ENCODE data around the gene MICOS13. TPM values are rescaled to one million over a fixed set of nuclear protein-coding genes. Genes with fewer than 3 reads are reported as not detected.
A peak's percentile ranks its signal among the peaks of the same experiment; 100 is the strongest.

Gene MICOS13
- total and polyA plus RNA-seq, 12 donors: 122 to 658 (median 139) TPM

DNA sequence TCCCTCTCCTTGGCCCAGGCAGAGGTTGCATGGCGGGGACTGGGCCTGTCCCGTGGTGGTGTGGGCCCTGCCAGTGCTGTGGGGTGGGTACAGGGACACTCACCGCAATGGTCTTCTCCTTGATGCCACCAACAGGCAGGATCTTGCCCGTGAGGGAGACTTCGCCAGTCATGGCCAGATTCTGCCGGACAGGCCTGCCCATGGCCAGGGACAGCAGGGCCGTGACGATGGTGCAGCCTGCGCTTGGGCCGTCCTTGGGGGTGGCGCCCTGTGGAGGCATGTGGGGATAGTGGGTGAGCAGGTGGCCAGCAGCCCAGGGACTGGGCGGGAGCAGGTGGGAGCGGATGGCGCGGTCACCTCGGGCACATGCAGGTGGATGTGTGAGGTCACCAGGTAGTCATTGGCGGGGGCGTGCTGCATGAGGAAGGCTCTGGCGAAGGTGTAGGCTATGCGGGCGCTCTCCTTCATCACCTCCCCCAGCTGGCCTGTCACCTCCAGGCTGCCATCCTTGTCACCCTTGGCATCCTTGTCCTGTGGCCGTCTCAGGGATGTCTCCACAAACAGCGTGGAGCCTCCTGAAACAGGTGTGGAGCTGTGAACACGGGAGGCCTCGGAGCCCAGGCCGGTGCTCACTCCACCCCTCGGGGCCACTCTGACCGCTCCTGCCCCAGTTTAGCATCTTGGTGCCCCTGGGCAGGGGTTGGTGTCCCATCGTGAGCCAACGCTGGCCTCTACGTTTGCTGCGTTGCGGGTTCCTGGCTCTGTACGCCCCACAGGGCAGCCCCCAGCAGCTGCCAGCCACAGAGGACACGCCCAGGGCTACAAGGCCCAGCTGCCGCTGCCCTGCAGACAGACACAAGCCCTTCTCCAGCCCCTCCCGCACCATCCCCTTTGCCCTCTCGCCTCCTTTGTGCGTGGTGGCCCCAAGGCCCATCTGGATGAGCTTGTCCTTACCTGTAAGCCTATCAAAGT is 13.2 kb upstream of the MICOS13 start:
- Histone ChIP-seq H3K4me1 (peaks cover 7 to 33% (median 25%) of the 10 kb centered on the region in 9 donors), H3K27ac (peak overlapping the region in 1 of 10 donors; percentile 11), H3K36me3 (peaks cover 7 to 70% (median 57%) of the 10 kb centered on the region in 9 donors), H3K4me3 (no peak overlapping the region), H3K27me3 (no peaks in the 10 kb centered on the region), H3K9me3 (no peaks in the 10 kb centered on the region)
- 84 to 85% methylated on average over 38 to 39 of the region's 39 CpGs for WGBS, 2 donors
- no peak for ATAC-seq
- TF ChIP-seq, protein P1, sequence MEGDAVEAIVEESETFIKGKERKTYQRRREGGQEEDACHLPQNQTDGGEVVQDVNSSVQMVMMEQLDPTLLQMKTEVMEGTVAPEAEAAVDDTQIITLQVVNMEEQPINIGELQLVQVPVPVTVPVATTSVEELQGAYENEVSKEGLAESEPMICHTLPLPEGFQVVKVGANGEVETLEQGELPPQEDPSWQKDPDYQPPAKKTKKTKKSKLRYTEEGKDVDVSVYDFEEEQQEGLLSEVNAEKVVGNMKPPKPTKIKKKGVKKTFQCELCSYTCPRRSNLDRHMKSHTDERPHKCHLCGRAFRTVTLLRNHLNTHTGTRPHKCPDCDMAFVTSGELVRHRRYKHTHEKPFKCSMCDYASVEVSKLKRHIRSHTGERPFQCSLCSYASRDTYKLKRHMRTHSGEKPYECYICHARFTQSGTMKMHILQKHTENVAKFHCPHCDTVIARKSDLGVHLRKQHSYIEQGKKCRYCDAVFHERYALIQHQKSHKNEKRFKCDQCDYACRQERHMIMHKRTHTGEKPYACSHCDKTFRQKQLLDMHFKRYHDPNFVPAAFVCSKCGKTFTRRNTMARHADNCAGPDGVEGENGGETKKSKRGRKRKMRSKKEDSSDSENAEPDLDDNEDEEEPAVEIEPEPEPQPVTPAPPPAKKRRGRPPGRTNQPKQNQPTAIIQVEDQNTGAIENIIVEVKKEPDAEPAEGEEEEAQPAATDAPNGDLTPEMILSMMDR (IDR thresholded peaks at IDR 0.05): no peak
- DNase-seq: peak in 1 of 2 donors; percentile 21
- intact Hi-C loops (cut with DNase I): no loop called here

DNA sequence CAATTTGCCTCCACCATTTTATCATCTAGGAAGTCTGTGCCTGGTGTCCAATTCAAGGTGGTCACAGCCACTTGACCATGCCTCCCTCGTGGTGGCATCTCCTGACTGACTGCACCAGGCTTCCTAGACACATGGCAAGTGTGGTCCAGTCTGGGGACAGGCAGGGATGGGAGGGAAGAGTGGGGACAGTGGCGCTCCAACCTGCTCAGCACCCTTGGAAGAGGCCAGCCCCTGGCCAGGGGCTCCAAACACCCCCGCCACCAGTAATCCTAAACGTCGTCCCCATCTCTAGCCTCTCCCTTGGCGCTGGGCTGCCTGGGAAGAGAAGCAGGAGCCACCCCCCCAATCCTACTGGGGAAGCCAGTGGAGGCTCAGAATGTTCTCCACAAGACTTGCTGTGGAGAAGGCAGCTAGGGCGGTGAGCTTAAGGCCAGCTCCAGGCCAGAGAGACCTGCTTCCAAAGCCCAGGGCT is 12.4 kb upstream of the MICOS13 start:
- TF ChIP-seq, protein P1 (IDR thresholded peaks at IDR 0.05): no peak
- DNase-seq (no peak), ATAC-seq (no peak)
- Histone ChIP-seq H3K27me3 (no peaks in the 10 kb centered on the region), H3K36me3 (peaks cover 7 to 63% (median 53%) of the 10 kb centered on the region in 9 donors), H3K9me3 (no peaks in the 10 kb centered on the region), H3K4me1 (peaks cover 7 to 33% (median 25%) of the 10 kb centered on the region in 9 donors), H3K27ac (peak overlapping the region in 2 of 10 donors; percentile 11 to 15), H3K4me3 (no peak overlapping the region)
- intact Hi-C loops (cut with DNase I): no loop called here
- WGBS, 2 donors: 73 to 74% methylated on average over 7 of the region's 7 CpGs

DNA sequence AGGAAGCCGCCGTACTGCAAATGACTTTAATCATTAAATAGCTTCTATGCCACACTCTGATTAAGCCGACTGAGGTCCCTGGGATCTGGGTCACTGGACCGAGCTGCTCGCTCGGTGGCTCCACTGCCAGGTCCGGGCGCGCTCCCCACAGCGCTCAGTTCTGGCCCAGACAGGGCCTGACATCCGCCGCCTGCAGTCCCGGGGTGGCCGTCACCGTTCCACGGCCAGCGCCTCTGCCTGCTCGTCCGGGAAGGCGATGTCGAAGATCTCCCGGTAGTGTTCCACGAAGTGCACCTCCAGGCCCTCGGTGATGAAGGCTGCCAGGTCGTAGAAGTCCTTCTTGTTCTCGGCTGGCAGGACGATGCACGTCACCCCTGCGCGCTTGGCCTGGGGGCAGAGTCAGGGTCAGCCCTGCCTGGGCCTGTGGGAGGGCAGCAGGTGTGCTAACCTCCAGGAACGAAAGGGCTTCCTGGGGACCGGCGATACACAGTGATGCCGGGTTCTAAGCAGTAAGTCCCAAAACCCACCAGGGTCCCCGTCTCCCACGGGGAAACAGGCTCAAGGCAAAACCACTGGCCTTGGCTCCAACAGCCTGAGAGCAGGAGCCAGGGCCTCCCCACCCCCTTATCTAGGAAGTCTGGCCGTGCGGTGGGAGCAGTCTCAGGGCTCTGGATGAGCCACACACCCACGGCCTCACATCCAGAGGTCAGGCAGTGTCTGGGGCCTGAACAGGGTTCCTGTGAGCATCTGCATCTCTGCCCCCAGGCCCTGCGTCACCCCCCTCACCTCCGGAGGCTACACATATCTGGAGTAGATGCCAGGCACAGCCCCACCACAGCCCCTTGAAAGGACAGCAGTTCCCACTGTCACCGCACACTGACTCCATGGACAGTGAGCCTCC is 11.8 kb upstream of the MICOS13 start:
- intact Hi-C loops (cut with DNase I): loop anchor here in 3 of 10 donors (2.0 kb wide), 2 partner anchors 23 to 29 kb away; partner anchors contain the start of genes CATSPERD (in 2 of the 3) and LONP1 (in 2 of the 3)
- 57 to 62% methylated on average over 42 of the region's 42 CpGs for WGBS, 2 donors
- Histone ChIP-seq H3K9me3 (no peaks in the 10 kb centered on the region), H3K36me3 (peaks cover 7 to 59% (median 52%) of the 10 kb centered on the region in 9 donors), H3K4me1 (peaks cover 7 to 39% (median 31%) of the 10 kb centered on the region in 9 donors), H3K27me3 (no peaks in the 10 kb centered on the region), H3K27ac (peak overlapping the region in 9 of 10 donors; percentile 79 to 97 (median 89)), H3K4me3 (peak overlapping the region in 8 of 10 donors; percentile 64 to 98 (median 80))
- ATAC-seq (no peak), DNase-seq (peak in 1 of 2 donors; percentile 26)
- TF ChIP-seq, protein P1 (IDR thresholded peaks at IDR 0.05): no peak
